ENCODE measurements around the gene DHX36. TPM values are rescaled to one million over a fixed set of nuclear protein-coding genes. Genes with fewer than 3 reads are reported as not detected.

Gene DHX36
- polyA plus RNA-seq, 3 donors = 4.7 to 31.5 (median 5.7) TPM

DNA sequence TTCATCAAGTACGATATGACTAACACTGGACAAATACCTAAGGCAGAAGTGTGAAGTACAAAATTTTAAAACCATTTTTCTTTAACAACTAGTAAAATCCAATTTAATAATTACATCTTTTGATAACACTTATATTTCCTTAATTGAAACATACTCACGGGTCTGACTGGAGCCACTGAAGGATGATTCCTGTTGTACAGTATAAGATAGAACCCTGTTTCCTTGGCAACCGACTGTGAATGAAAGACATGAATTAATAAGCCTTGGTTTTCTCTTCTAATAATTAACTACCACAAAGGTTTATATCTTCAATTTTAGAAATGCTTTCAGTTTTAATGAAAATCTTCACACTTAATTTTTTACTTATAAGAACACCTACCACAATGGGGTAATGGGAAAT is 19.4 kb downstream of the DHX36 start:
- H3K4me3 Mint-ChIP-seq = no peak overlapping the region
- H3K36me3 Mint-ChIP-seq = peaks cover 85 to 97% of the 10 kb centered on the region in 2 donors

DNA sequence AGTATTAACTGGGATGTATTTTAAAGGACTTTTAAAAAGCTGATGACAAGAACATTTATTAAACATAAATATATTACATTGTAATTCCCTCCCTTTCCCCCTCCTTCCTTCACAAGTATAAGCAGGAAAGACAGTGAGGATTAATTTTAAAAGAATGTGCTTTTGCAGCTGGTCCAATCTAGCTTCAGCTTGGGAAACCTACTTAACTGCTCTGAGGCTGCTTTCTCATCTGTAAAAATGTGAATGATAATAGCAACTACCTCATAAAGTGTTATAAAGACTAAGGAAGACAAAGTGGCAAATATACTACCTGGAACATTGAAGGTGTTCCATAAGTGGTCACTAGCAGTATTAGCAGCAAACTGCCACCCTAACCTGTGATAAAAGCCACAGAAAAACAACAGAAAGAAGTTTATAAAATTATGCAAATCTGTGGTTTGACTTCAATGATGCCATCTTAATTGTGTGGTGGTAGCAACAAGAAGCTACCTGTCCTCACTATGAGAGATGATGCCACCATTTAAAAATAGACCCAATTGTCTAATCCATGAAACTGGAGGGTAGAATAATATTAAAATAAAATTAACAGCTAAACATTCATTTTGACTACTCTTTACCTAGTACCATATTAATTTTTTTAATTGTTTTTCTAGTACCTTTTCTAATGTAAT is 20.0 kb downstream of the DHX36 start:
- Histone ChIP-seq H3K9me3 (replicated peaks in 1 of 2; ENCODE audit: control insufficient read depth in 1 of 2, insufficient read depth in 1 of 2, low read length in 2 of 2) (no peaks in the 10 kb centered on the region), H3K27me3 (ENCODE audit: control insufficient read depth in 2 of 2, insufficient read depth in 2 of 2, low read length in 2 of 2) (no peaks in the 10 kb centered on the region), H3K36me3 (replicated peaks in 1 of 2; ENCODE audit: control insufficient read depth in 1 of 2, insufficient read depth in 2 of 2, low read length in 2 of 2) (peaks cover 90 to 100% of the 10 kb centered on the region in 2 donors), H3K4me2 (replicated peaks; ENCODE audit: extremely low read depth, low read length, poor library complexity, severe bottlenecking) (no peak overlapping the region), H4K20me1 (ENCODE audit: insufficient read depth, low read length) (no peaks in the 10 kb centered on the region), H3K9ac (ENCODE audit: insufficient read depth, low read length, poor library complexity, severe bottlenecking) (no peak overlapping the region), H3K79me2 (ENCODE audit: insufficient read depth, low read length) (no peaks in the 10 kb centered on the region), H3K27ac (ENCODE audit: low read depth in 1 of 2, low read length in 2 of 2) (no peak overlapping the region), H3K4me1 (ENCODE audit: control insufficient read depth in 1 of 2, insufficient read depth in 2 of 2, low read length in 2 of 2) (no peaks in the 10 kb centered on the region), H2AFZ (ENCODE audit: insufficient read depth, low read depth, low read length, poor library complexity, severe bottlenecking) (no peak overlapping the region), H3K4me3 (replicated peaks in 1 of 3; ENCODE audit: low read depth in 2 of 3, low read length in 3 of 3) (no peak overlapping the region)
- H3K4me3 Mint-ChIP-seq = no peak overlapping the region
- no peaks in the 10 kb centered on the region for H3K4me1 Mint-ChIP-seq
- H3K9me3 Mint-ChIP-seq = no peaks in the 10 kb centered on the region
- peaks cover 84 to 96% of the 10 kb centered on the region in 2 donors for H3K36me3 Mint-ChIP-seq
- DNase-seq = no peak
- intact Hi-C loops (cut with micrococcal nuclease) = no loop called here
- H3K27ac Mint-ChIP-seq = no peak overlapping the region
- no peaks in the 10 kb centered on the region for H3K27me3 Mint-ChIP-seq (ENCODE audit: low read depth in 3 of 3)
- TF ChIP-seq, protein P1, sequence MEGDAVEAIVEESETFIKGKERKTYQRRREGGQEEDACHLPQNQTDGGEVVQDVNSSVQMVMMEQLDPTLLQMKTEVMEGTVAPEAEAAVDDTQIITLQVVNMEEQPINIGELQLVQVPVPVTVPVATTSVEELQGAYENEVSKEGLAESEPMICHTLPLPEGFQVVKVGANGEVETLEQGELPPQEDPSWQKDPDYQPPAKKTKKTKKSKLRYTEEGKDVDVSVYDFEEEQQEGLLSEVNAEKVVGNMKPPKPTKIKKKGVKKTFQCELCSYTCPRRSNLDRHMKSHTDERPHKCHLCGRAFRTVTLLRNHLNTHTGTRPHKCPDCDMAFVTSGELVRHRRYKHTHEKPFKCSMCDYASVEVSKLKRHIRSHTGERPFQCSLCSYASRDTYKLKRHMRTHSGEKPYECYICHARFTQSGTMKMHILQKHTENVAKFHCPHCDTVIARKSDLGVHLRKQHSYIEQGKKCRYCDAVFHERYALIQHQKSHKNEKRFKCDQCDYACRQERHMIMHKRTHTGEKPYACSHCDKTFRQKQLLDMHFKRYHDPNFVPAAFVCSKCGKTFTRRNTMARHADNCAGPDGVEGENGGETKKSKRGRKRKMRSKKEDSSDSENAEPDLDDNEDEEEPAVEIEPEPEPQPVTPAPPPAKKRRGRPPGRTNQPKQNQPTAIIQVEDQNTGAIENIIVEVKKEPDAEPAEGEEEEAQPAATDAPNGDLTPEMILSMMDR (IDR thresholded peaks at IDR 0.05) = no peak

More for the DNA sequence above, 19.4 kb downstream of the DHX36 start:
- no peaks in the 10 kb centered on the region for H3K9me3 ChIP-seq (replicated peaks in 1 of 2; ENCODE audit: control insufficient read depth in 1 of 2, insufficient read depth in 1 of 2, low read length in 2 of 2)
- intact Hi-C loops (cut with micrococcal nuclease) = no loop called here
- DNase-seq = no peak
- no peak overlapping the region for H2AFZ ChIP-seq (ENCODE audit: insufficient read depth, low read depth, low read length, poor library complexity, severe bottlenecking)
- Mint-ChIP-seq H3K27ac (no peak overlapping the region), H3K27me3 (ENCODE audit: low read depth in 3 of 3) (no peaks in the 10 kb centered on the region), H3K4me1 (no peaks in the 10 kb centered on the region), H3K9me3 (no peaks in the 10 kb centered on the region)
- H3K36me3 ChIP-seq (replicated peaks in 1 of 2; ENCODE audit: control insufficient read depth in 1 of 2, insufficient read depth in 2 of 2, low read length in 2 of 2) = peaks cover 90 to 100% of the 10 kb centered on the region in 2 donors
- H3K27ac ChIP-seq (ENCODE audit: low read depth in 1 of 2, low read length in 2 of 2) = no peak overlapping the region
- no CpG with 5 or more reads among the region's 3 CpGs for WGBS (ENCODE audit: insufficient coverage)
- no peak overlapping the region for H3K9ac ChIP-seq (ENCODE audit: insufficient read depth, low read length, poor library complexity, severe bottlenecking)
- no peak overlapping the region for H3K4me2 ChIP-seq (replicated peaks; ENCODE audit: extremely low read depth, low read length, poor library complexity, severe bottlenecking)
- H3K27me3 ChIP-seq (ENCODE audit: control insufficient read depth in 2 of 2, insufficient read depth in 2 of 2, low read length in 2 of 2) = no peaks in the 10 kb centered on the region
- H3K4me1 ChIP-seq (ENCODE audit: control insufficient read depth in 1 of 2, insufficient read depth in 2 of 2, low read length in 2 of 2) = no peaks in the 10 kb centered on the region
- H3K4me3 ChIP-seq (replicated peaks in 1 of 3; ENCODE audit: low read depth in 2 of 3, low read length in 3 of 3) = no peak overlapping the region
- no peaks in the 10 kb centered on the region for H3K79me2 ChIP-seq (ENCODE audit: insufficient read depth, low read length)
- no peaks in the 10 kb centered on the region for H4K20me1 ChIP-seq (ENCODE audit: insufficient read depth, low read length)
- TF ChIP-seq, protein P1 (IDR thresholded peaks at IDR 0.05) = no peak

Measured in CD14-positive monocyte (primary cell).